ENCODE results near the gene TMIGD2. TPM values are rescaled to one million over a fixed set of nuclear protein-coding genes. Genes with fewer than 3 reads are reported as not detected.
"Not testable (repeated sequence)": the region's sequence is repeated elsewhere in the genome, so short reads cannot be mapped to it uniquely, and the experiment has no call there.

The TMIGD2 gene, protein sequence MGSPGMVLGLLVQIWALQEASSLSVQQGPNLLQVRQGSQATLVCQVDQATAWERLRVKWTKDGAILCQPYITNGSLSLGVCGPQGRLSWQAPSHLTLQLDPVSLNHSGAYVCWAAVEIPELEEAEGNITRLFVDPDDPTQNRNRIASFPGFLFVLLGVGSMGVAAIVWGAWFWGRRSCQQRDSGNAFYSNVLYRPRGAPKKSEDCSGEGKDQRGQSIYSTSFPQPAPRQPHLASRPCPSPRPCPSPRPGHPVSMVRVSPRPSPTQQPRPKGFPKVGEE
- 33.2 and 34.6 TPM in 2 replicates for total RNA-seq

DNA sequence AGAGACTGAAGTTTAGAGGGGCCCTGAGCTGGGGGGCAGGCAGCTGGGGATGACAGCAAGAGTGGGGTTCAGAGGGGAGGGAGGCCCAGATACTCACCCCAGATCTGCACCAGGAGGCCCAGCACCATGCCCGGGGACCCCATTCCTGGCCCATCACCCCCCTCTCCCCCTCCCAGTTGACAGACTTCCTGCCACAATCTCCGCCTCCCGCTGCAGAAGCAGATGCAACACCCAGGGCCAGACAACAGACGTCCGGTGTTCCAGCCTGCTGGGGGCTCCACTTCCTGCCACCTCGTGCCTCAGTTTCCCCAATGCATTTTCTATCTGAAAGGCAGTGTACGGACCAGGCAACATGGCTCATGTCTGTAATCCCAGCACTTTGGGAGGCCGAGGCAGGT is at the start of gene TMIGD2:
TSS of gene TMIGD2 (minus strand) at position 147 of the 398 bp plus-strand sequence. CDS start at position 143, 4 bp downstream.
- intact Hi-C loops (cut with micrococcal nuclease) = no loop called here

DNA sequence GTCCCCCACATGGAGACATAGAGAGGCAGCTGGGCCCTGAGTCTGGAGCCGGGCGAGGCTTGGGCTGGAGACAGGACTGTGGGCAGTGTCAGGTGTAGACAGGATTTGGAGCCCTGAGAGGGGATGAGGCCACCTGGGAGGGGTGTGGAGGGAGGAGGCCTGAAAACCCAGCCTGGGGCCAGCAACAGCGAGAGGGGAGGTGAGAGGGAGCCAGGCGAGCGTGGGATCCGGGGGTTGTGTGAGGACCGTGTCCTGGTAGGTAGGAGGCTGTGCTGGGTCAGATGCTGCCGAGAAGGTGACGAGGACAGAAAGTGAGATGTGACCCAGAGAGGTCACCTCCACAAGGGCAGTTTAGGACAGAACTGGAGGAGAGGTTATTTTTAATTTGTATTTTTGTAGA is 48.5 kb upstream of the TMIGD2 start:
- intact Hi-C loops (cut with micrococcal nuclease) = no loop called here

DNA sequence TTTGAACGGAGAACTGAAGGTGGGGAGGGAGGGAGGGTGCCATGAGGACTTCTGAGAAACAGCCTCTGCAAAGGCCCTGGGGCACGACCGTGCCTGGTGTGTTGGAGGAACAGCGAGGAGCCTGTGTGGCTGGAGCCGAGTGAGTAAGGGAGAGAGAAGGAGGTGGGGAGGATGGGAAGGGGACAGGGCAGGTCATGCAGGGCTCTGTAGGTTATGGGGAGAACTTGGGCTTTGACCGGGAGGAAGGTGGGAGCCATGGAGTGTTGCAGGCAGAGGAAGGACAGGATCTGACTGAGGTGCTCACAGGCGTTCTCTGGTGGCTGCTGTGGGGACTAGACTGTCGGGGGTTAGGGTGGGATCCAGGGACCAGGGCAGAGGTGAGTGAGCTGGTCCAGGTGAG is 47.9 kb upstream of the TMIGD2 start:
- intact Hi-C loops (cut with micrococcal nuclease) = no loop called here

DNA sequence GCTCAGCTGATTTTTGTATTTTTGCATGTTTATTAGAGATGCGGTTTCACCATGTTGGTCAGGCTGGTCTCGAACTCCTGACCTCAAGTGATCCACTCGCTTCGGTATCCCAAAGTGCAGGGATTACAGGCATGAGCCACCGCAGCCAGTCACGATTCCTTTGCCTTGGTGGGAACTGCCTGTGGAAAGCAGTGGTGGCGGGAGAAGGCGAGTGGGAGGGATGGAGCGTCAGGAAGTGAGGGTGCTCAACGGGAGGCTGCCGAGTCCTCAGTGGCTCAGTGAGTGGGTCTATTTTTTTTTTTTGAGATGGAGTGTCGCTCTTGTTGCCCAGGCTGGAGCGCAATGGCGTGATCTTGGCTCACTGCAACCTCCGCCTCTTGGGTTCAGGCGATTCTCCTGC is 47.0 kb upstream of the TMIGD2 start:
- intact Hi-C loops (cut with micrococcal nuclease) = not testable (repeated sequence)

DNA sequence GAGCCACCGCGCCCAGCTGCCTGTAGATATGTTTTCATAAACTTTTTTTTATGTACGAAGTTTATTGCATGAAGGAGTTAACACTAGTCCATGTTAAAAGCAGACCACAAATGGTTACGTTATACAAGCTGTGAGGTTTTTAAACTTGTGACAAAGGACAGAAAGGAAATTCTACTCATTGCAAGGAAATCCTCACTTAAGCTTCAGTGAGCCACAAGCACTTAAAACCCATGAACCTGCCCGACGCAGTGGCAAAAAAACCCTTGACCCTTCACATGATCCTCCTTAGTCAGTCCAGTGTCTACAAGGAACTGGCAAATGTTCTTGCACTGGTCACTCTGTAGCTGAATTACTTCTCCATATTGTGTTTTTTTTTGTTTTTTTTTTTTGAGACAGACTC is 45.3 kb upstream of the TMIGD2 start:
- intact Hi-C loops (cut with micrococcal nuclease) = no loop called here

DNA sequence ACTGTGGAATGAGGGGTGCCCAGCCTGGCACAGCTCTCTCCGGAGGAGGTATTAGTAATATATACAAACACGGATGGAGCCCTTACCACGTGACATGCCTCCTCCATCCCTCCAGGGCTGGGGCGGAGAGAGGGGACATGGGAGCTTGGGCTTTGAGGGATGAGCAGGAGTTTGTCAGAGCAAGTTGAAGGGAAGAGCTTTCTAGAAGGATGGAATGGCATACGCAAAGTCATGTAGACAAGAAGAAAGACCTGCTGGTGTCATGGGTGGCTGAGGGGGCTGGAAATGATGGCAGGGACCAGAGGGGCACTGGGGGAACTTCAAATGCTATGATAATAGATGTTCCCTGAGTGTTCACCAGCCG is 43.8 kb upstream of the TMIGD2 start:
- intact Hi-C loops (cut with micrococcal nuclease) = no loop called here

DNA sequence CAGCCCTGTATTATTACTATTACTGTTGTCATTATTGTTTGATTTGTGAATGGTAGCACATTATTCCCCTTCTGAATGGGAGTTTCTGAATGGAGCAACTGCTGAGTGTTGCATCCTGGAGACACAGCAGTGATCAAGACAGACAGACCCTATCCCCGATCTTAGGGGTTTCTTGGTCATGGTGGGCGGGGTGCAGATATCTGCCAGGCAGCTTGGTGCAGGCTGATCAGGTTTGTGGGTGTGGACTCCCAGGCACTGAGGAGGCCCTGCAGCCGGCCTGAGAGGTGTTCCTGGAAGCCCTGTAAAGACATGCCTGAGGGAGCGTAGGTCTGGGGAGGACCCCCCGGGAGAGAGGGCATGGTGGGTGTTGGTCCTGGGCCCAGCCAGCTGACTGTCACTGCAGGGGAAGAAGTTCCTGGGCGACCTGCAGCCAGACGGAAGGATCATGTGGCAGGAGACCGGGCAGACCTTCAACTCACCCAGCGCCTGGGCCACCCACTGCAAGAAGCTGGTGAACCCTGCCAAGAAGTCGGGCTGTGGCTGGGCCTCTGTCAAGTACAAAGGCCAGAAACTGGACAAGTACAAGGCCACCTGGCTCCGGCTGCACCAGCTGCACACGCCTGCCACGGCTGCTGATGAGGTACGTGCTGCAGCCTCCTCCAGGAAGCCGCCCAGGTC is 43.3 kb upstream of the TMIGD2 start:
- intact Hi-C loops (cut with micrococcal nuclease) = no loop called here

DNA sequence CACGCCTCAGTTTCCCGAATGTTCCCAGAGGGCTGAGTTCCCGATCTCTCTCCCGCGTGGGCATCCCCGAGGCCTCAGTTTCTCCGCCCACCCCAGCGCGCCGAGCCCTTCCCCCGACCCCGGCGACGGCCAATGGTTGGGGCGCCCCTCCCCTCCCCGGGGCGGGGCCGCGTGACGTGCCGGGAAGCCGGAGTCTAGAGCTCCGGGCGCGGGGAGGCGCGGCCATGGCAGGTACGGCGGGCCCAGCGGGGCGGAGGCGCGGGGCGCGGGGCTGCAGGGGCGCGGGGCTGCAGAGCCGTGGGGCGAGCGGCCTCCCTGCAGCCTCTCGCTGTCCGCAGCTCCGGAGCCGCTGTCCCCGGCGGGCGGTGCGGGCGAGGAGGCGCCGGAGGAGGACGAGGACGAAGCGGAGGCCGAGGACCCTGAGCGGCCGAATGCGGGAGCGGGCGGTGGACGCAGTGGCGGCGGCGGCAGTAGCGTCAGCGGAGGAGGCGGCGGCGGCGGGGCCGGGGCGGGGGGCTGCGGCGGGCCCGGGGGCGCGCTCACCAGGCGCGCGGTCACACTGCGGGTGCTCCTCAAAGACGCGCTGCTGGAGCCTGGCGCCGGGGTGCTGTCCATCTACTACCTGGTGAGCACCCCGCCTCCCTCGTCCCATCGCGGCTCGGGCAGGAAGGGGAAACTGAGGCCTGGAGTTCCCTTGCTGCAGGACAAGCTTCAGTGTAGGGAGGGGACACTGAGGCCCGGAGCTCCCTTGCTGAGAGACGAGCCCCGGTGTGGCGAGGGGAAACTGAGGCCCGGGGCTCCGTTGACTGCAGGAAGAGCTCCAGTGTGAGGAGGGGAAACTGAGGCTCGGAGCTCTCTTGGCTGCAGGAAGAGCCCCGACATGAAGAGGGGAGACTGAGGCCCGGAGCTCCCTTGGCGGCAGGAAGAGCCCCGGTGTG is 41.5 kb upstream of the TMIGD2 start, which contains the start of gene MPND:
TSS of gene MPND (plus strand) at position 193 of the 938 bp plus-strand sequence. CDS start at position 225, 32 bp downstream.
- intact Hi-C loops (cut with micrococcal nuclease) = loop anchor here (1.0 to 5.0 kb wide), 11 partner anchors 26 to 1347 kb away; partner anchors contain the start of genes DPP9, EEF2, FSD1 and FZR1

DNA sequence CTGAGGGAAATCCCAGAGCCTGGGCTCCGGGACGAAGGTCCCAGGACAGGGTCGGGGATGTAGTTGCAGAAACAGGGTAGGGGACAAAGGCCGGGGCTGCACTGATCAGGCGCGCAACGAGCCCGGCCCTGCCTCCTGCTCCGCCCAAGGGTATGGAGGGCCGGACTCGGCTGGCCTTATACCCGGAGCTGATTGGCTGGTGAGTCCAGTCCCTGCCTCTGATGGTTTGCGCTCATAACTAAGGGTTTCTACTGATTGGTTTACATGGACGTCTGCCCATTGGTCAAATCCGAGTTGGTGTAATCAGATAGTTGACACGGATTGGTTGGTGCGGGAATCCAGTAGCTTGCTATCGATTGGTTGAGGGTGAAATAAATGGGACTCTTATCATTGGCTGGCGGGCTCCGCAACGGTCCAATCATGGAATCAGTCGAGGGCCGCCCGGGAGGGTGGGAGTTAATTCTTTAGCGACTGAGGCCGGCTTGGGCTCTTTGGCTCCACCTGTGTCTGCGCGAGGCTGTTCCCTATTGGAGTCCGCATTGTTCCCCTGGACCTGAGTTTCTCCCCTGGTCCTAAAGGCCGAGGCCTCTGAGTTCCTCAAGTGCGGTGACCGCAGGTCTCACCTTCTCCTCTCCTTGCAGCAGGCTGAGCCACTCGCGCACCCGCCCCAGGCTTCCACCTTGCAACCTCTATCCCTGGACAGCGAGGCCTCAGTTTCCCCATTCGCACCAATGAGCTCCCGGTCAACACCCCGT is 40.6 kb upstream of the TMIGD2 start:
- intact Hi-C loops (cut with micrococcal nuclease) = loop anchor here (1.0 to 5.0 kb wide), 14 partner anchors 14 to 1348 kb away; partner anchors contain the start of genes CHAF1A, DPP9, EEF2 and FSD1

DNA sequence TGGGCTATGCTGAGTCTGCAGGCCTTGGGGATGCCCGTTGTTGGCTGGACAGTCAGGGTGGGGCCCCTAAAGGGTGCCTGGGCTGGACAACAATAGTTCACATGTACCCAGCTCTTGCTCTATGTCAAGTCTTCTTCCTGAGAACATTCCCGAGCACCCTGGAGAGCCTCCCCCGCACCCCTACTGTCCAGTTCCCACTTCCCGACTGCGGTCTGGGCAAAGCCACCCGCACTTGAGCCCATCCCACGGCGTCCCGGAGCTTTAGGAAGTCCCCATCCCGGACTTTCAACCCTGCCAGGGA is 40.1 kb upstream of the TMIGD2 start:
- intact Hi-C loops (cut with micrococcal nuclease) = loop anchor here (1.0 to 5.0 kb wide), 8 partner anchors 14 to 1349 kb away; partner anchors contain the start of genes CHAF1A, DPP9, EEF2 and HMG20B

DNA sequence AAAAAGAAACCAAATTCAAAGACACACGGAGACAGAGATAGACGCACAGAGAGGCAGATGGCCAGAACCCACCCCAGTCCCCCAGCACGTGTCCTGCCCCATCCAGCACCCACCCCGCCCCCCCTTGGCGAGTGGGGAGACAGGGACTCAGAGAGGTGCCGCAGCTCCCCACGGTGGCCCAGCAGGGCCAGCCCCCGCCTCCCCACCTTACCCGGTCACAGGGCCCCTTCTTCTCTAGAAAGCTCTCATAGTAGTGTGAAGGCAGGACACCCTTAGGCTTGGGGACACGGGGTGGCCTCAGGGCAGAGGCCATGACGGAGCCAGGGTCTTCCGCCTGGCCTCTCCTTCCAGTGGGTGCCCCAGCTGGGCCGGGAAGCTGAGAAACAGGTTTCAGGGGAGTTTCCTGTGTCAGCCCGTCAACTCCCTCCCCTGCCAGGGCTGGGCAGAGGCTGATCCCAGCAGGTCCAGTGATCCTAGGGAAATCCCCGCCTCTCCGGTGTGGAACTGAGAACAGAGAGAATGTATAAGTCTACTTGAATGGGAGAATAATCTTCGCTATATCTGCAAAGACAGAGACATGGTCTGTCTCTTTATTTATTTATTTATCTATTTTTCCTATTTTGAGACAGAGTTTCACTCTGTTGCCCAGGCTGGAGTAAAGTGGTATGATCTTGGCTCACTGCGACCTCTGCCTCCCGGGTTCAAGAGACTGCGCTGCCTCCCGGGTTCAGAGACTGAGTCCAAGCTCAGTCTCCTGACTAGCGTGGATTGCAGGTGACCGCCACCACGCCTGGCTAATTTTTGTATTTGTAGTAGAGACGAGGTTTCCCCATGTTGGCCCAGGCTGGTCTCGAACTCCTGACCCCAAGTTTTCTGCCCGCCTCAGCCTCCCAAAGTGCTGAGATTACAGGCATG is 36.5 kb upstream of the TMIGD2 start, which contains the start of gene STAP2:
TSS of gene STAP2 (minus strand) at position 387 of the 915 bp plus-strand sequence. CDS start at position 313, 74 bp downstream.
- intact Hi-C loops (cut with micrococcal nuclease) = loop anchor here (1.0 kb wide), 1 partner anchor 10 kb away; no protein-coding TSS in a partner anchor

DNA sequence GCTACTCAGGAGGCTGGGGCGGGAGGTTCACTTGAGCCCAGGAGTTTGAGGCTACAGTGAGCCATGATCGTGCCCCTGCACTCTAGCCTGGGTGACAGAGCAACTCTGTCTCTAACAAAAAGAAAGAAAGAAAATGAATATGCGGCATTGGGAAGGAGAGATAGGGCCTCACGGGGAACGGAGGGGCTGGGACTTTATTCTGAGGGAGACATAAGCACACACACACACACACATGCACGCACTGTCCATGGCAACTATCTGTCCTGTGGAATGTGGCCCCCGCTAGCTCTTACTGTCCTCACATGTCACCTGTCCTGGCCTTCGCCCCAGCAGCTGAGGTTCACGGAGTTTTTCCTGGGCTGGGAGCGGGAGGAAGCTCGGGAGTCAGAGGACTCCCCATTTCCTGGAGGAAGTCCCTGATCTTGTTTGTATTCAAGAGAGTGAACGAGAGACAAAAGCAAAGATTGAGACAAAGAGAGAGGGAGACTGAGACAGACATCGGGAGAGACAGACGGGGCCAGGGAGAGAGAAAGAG is 35.8 kb upstream of the TMIGD2 start:
- intact Hi-C loops (cut with micrococcal nuclease) = loop anchor here (1.0 kb wide), 1 partner anchor 10 kb away; no protein-coding TSS in a partner anchor

DNA sequence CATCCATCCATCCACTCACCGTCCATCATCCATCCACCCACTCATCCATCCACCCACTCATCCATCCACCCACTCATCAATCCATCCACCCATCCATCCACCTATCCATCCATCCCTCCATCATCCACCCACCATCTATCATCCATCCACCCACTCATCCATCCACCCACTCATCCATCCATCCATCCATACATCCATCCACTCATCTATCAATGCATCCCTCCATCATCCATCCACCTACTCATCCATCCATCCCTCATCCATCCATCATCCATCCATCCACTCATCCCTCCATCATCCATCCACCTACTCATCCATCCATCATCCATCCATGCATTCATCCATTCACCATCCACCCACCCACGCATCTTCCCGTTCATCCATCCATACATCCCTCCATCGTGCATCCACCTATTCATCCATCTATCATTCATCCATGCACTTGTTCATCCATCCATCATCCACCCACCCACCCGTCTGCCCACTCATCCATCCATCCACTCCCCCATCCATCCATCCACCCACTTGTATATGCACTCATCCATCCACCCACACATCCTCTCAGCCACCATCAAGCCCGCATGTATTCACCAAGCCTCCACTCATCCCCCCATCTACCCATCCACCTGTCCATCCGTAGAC is 32.9 kb upstream of the TMIGD2 start:
- intact Hi-C loops (cut with micrococcal nuclease) = no loop called here

DNA sequence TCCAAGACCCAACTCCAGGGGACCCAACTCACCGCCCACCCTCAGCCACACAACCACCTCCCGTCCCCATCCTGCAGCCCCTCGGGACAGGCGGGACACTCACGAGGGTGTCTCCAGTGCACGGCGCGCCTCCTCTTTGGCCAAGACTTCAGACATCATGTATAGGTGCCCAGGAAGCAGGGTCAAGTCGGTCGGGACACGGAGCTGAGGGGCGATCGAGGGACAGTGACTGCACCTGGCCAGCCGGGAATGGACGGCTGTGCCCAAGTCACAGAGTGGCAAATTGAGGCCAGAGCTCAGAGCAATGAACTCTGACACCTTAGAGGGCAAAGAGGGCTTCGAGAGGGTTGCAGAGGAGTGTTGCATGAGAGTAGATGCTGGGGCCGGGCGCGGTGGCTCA is 27.7 kb upstream of the TMIGD2 start:
- intact Hi-C loops (cut with micrococcal nuclease) = loop anchor here (2.0 to 5.0 kb wide), 5 partner anchors 127 to 1357 kb away; partner anchors contain the start of genes MRPL54 and UBXN6

DNA sequence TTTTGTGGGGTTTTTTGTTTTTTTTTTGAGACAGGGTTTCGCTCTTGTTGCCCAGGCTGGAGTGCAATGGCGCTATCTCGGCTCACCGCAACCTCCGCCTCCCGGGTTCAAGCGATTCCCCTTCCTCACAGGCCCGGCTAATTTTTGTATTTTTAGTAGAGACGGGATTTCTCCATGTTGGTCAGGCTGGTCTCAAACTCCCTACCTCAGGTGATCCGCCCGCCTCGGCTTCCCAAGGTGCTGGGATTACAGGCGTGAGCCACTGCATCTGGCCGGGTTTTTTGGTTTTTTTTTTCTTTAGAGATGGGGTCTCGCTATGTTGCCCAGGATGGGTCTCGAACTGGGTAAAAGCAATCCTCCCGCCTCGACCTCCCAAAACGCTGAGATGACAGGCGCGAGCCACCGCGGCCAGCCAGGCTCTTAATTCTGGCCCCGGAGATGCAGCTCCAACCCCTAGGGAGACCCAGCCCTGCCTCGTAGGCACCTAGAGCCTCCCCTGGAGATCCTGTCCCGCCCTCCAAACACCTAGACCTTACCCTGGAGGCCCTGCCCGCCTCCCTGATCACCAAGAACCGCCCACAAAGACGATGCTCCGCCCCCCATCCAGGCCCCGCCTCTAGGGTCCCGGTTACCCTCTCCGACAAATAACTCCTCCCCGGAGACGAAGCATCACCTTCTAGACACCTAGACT is 26.9 kb upstream of the TMIGD2 start:
- intact Hi-C loops (cut with micrococcal nuclease) = loop anchor here (1.0 to 5.0 kb wide), 12 partner anchors 9 to 1358 kb away; partner anchors contain the start of genes FSD1, MRPL54, SH3GL1 and STAP2

DNA sequence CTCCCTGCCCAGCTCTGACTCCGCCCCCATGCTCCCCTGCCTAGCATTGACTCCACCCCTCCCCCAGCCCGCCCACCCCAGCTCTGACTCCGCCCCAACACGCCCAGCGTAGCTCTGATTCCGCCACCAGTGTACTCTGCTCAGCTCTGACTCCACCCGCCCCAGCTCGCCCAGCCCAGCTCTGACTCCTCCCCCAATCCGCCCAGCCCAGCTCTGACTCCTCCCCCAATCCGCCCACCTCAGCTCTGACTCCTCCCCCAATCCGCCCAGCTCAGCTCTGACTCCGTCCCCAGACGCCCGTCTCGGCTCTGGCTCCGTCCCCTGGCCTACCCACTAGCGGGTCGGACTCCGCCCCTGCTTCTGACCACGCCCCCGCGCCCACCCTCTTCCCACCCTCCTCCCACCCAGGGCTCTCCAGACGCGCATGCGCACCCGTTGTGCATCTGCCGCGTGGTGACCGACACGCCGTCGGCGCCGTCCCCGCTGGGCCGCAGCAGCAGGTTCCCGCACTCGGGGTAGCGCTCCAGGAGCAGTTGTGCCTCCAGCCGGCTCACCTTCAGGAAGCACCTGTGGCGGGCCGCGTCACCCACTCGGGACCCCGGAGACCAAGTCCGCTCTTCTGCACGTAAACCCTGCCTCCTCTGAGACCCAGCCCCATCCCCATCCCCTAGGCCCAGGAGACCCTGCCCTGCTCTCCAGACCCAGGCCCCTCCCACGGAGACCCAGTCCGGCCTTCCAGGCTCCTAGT is 26.2 kb upstream of the TMIGD2 start:
- intact Hi-C loops (cut with micrococcal nuclease) = loop anchor here (1.0 to 5.0 kb wide), 12 partner anchors 10 to 1359 kb away; partner anchors contain the start of genes FSD1, MRPL54, SH3GL1 and STAP2

DNA sequence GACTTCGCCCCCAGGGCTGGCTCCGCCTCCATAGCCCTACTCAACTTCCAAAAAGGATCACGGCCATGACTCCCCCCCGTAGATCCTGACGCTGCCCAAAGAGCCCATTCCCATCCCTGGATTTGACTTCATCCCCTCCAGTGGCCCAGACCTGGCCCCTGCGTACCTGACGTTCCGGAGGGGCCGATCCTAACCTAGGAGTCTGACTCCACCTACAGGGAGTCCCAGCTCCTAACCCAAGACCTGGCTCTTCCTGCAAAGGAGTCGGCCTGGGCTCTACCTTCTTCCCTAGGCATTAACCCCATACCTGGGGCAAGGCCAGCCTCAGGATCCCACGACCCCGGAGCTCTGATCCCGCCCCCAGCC is 25.7 kb upstream of the TMIGD2 start:
- intact Hi-C loops (cut with micrococcal nuclease) = loop anchor here (1.0 to 5.0 kb wide), 13 partner anchors 10 to 1359 kb away; partner anchors contain the start of genes FSD1, MRPL54, SH3GL1 and STAP2
